Esophagus muscularis mucosa (tissue), 4 donors: ENCODE results near the gene DRAP1.

Experiments used
- CTCF ChIP-seq, 3 experiments: fragments of 200-600 bp in 2 of 3; fragments of 450-650 bp in 1 of 3; sonication (generic) in 2 of 3; IDR thresholded peaks; one replicate each; pipeline ENCODE4 v1.5.1; 2017 to 2019; ENCODE audit warnings: antibody characterized with exemption in 3 of 3, mild to moderate bottlenecking in 2 of 3, moderate library complexity in 1 of 3
- EP300 ChIP-seq: sonication (generic); formaldehyde crosslinking; IDR thresholded peaks from one replicate; pipeline ENCODE4 v1.6.1; 2017; ENCODE audit warnings: antibody characterized with exemption
- POLR2A ChIP-seq: fragments of 450-650 bp; IDR thresholded peaks from one replicate; pipeline ENCODE4 v1.6.1; 2017; ENCODE audit warnings: antibody characterized with exemption, moderate library complexity, mild to moderate bottlenecking, low read depth

GRCh38 chr11:65898656-65899355 lies 20.4 kb upstream of the DRAP1 start:
- TF ChIP-seq POLR2A = no peak
- TF ChIP-seq CTCF (IDR thresholded peaks at IDR 0.05) = no peak
- TF ChIP-seq EP300 = no peak
